NT2/D1 (cell line): ENCODE measurements around the gene VEPH1.

Experiments
- DNase-seq: peaks from one replicate; pipeline ENCODE4 v3.0.0-alpha.2; 2011; ENCODE audit warnings: low read depth, low spot score
- H3K27me3 ChIP-seq: 2 replicates; pipeline ENCODE4 v1.6.0; 2011; ENCODE audit warnings: mild to moderate bottlenecking; ENCODE audit not compliant: insufficient read length, insufficient read depth
- H3K36me3 ChIP-seq: 2 replicates; pipeline ENCODE4 v1.6.1; 2011; ENCODE audit warnings: mild to moderate bottlenecking, low read length, mixed read lengths; ENCODE audit not compliant: insufficient read depth, insufficient read length
- H3K4me1 ChIP-seq: 2 replicates; pipeline ENCODE4 v1.5.1; 2011; ENCODE audit not compliant: insufficient read depth, insufficient read length
- H3K4me3 ChIP-seq: 2 replicates; pipeline ENCODE4 v1.5.1; 2011; ENCODE audit warnings: low read depth; ENCODE audit not compliant: insufficient read length
- H3K9ac ChIP-seq: 2 replicates; pipeline ENCODE4 v1.6.0; 2011; ENCODE audit warnings: low read depth; ENCODE audit not compliant: insufficient read length
- H3K9me3 ChIP-seq: 2 replicates; pipeline ENCODE4 v1.5.1; 2011; ENCODE audit warnings: mild to moderate bottlenecking, low read length; ENCODE audit not compliant: insufficient read depth
- SUZ12 ChIP-seq: IDR thresholded peaks from 2 replicates; pipeline ENCODE4 v1.6.1; 2011; ENCODE audit not compliant: insufficient read length, insufficient read depth; ENCODE audit errors: extremely low read depth
- YY1 ChIP-seq: IDR thresholded peaks from 2 replicates; pipeline ENCODE4 v1.6.1; 2011; ENCODE audit not compliant: insufficient read length, insufficient read depth
- ZNF274 ChIP-seq: IDR thresholded peaks from 2 replicates; pipeline ENCODE4 v1.6.1; 2011; ENCODE audit warnings: mild to moderate bottlenecking, low read depth, low read length

Gene VEPH1

DNA sequence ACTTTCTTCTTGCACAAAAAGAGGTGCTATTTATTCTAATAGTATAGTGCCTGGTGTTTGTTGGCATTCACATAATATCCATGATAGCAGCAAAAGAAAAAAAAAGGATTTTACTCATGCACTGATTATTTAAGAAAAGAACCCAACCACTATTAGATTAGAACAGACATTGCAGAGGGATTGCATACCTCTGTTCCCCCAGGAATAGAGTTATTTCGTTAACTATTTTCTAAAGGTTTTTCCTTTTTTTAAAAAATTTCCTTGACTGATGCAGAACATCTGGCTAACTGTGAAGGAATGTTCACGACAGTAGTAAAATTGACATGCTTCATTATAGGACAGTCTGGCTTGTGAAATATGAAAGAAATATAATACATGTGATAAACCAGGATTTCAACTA, 203.1 kb downstream of the VEPH1 start:
- no peaks in the 10 kb centered on the region for H3K27me3 ChIP-seq
- H3K36me3 ChIP-seq = no peaks in the 10 kb centered on the region
- TF ChIP-seq SUZ12 = no peak
- no peak for TF ChIP-seq YY1
- TF ChIP-seq ZNF274 = no peak
- H3K4me3 ChIP-seq = no peak overlapping the region
- no peak overlapping the region for H3K9ac ChIP-seq
- DNase-seq = no peak
- H3K9me3 ChIP-seq = no peaks in the 10 kb centered on the region
- no peaks in the 10 kb centered on the region for H3K4me1 ChIP-seq

DNA sequence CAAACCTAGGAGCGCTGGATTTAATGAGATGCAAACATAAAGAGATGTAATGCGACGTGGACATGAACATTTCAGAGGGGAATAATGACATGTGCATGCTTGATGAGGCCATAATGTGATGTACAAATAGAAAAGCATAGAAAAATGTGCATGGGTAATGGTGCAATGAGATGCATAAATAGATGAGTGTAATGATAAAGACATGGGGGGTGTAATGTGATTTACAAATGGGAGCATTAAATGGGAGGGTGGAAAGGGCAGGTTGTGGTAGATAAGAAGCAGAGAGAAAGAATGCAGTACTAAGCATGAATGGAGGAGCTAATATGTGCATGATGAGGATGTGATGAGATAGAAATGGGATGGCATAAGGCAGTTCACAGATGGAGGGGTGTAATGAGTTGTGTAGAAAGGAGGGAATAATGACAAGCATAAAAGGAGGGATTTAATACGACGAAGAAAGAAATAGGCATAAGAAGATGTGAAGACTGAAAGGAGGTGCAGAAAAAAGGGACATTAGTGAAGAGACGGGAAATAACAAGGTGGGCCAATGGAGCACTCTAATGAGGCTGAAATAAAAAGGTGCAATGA, 205.8 kb downstream of the VEPH1 start:
- no peak for TF ChIP-seq YY1
- TF ChIP-seq ZNF274 = no peak
- TF ChIP-seq SUZ12 = no peak
- no peaks in the 10 kb centered on the region for H3K36me3 ChIP-seq
- no peaks in the 10 kb centered on the region for H3K9me3 ChIP-seq
- no peak overlapping the region for H3K9ac ChIP-seq
- no peaks in the 10 kb centered on the region for H3K4me1 ChIP-seq
- no peak for DNase-seq
- H3K27me3 ChIP-seq = no peaks in the 10 kb centered on the region
- no peak overlapping the region for H3K4me3 ChIP-seq

DNA sequence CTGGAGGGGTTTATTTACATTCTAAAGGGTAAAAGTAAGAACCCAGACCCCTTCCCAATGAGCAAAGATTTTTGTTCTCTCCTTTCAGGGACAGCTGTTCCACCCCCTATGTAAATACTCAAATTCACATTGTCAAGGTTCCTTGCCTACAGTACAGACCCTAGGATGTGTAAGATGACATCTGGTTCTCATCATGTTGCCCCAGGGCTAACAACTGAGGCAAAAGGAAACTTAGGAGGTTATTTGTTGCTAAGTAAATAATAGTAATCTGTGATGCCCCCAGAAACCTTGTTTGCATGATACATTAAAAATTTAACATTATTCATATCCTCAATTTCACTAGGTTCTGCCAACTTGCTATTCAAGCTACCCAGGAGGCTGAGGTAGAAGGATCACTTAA, 208.3 kb downstream of the VEPH1 start:
- DNase-seq = no peak
- TF ChIP-seq YY1 (no peak), SUZ12 (no peak)
- Histone ChIP-seq H3K9ac (no peak overlapping the region), H3K4me3 (no peak overlapping the region), H3K27me3 (no peaks in the 10 kb centered on the region), H3K9me3 (no peaks in the 10 kb centered on the region), H3K36me3 (no peaks in the 10 kb centered on the region), H3K4me1 (no peaks in the 10 kb centered on the region)

DNA sequence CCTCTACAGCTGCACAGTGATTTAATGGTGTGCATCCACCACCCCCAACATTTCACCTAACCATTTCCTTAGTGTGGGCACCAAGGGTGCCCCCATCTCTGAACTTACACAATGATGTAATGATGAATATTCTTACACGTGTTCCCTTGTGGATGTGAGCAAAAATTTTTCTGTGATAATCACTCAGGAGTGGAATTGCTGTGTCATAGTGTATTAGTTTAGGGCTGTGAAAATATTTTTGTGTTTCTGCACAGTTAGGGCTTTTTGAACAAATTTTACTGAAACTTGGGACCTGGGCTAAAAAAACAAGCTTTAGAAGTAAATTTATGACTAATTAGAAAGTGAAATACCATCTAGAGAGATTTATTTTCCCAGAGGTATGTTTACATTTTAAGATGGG, 208.7 kb downstream of the VEPH1 start:
- Histone ChIP-seq H3K9ac (no peak overlapping the region), H3K4me1 (no peaks in the 10 kb centered on the region), H3K9me3 (no peaks in the 10 kb centered on the region), H3K27me3 (no peaks in the 10 kb centered on the region), H3K36me3 (no peaks in the 10 kb centered on the region), H3K4me3 (no peak overlapping the region)
- no peak for DNase-seq
- no peak for TF ChIP-seq YY1
- TF ChIP-seq SUZ12 = no peak

DNA sequence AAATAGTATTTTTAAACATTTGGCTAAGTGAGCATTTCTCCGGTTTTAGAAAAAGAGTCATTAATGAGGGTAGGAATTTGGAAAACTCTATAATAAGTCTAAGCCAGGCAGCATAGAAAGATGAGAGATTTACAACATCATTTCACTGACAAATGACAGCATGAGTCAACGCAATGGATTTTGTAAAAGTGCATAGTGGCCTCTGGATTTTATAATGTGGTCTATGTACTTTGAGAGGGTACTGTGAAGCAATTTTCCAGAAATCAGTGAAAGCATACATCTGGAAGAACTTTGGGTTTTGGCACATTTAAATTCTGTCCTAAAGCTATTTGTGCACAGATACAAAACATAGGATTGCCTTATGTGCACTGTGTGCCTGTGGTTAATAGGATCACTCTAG, 212.4 kb downstream of the VEPH1 start:
- no peak for DNase-seq
- H3K4me3 ChIP-seq = no peak overlapping the region
- no peaks in the 10 kb centered on the region for H3K9me3 ChIP-seq

DNA sequence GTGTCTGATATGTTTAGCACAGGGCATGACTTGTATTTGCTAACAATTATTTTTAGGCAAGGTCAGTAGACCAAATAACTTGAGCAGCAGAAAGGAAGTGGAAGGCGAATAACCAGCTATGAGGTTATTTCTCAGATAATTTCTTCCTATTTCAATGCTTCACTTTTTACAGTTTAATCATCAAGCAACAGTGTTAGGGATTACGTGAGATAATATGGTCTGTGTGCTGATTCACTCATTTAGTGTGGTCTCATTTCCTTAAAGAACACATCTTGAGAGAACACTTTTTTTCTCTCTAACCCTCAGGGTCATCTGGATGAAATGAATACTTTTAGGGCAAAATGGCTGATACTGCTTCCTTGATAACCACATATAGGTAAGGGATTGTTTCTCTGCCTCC, 217.2 kb downstream of the VEPH1 start:
- no peak for DNase-seq

More for the DNA sequence above, 212.4 kb downstream of the VEPH1 start:
- no peak for TF ChIP-seq SUZ12
- no peak for TF ChIP-seq YY1
- no peak for TF ChIP-seq ZNF274
- Histone ChIP-seq H3K36me3 (no peaks in the 10 kb centered on the region), H3K27me3 (no peaks in the 10 kb centered on the region), H3K9ac (no peak overlapping the region), H3K4me1 (no peaks in the 10 kb centered on the region)

DNA sequence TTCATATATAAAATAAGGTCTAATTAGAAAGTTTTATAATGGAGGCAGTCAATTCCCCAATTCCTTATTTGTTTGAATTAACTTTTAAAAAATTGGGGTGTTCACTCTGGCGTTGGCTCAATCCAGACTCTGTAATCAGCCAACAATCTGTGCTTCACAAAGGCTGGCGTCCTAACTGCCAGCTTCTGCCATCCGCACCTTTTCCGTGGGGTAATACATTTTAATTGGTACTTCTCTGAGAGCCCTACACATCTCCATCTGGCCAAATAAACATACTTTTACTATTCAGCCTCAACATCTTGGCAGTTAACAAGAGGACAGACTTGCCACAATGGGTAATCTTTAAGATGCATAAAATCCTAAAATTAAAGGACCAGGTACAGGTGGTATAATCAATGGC, 218.1 kb downstream of the VEPH1 start:
- Histone ChIP-seq H3K4me1 (no peaks in the 10 kb centered on the region), H3K27me3 (no peaks in the 10 kb centered on the region), H3K4me3 (no peak overlapping the region), H3K9me3 (no peaks in the 10 kb centered on the region), H3K9ac (no peak overlapping the region), H3K36me3 (no peaks in the 10 kb centered on the region)
- DNase-seq = no peak
- TF ChIP-seq ZNF274 (no peak), SUZ12 (no peak), YY1 (no peak)

More for the DNA sequence above, 217.2 kb downstream of the VEPH1 start:
- TF ChIP-seq SUZ12 (no peak), YY1 (no peak), ZNF274 (no peak)
- H3K9ac ChIP-seq = no peak overlapping the region
- no peaks in the 10 kb centered on the region for H3K36me3 ChIP-seq
- H3K4me3 ChIP-seq = no peak overlapping the region
- no peaks in the 10 kb centered on the region for H3K27me3 ChIP-seq
- no peaks in the 10 kb centered on the region for H3K9me3 ChIP-seq
- no peaks in the 10 kb centered on the region for H3K4me1 ChIP-seq
